ENCODE measurements around the gene GADL1. TPM values are rescaled to one million over a fixed set of nuclear protein-coding genes. Genes with fewer than 3 reads are reported as not detected.

The GADL1 gene, protein sequence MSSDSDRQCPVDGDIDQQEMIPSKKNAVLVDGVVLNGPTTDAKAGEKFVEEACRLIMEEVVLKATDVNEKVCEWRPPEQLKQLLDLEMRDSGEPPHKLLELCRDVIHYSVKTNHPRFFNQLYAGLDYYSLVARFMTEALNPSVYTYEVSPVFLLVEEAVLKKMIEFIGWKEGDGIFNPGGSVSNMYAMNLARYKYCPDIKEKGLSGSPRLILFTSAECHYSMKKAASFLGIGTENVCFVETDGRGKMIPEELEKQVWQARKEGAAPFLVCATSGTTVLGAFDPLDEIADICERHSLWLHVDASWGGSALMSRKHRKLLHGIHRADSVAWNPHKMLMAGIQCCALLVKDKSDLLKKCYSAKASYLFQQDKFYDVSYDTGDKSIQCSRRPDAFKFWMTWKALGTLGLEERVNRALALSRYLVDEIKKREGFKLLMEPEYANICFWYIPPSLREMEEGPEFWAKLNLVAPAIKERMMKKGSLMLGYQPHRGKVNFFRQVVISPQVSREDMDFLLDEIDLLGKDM
- total RNA-seq = 0.27 TPM

- ATAC-seq = peak; percentile 52
- intact Hi-C loops (cut with DNase I) = no loop called here
- peak; percentile 54 for DNase-seq (ENCODE audit: low spot score)
These were observed at the start of gene GADL1 for GRCh38 chr3:30894521-30895251. GADL1 (minus strand) TSS chr3:30894661; CDS start chr3:30894614, 47 bp downstream.

DNA sequence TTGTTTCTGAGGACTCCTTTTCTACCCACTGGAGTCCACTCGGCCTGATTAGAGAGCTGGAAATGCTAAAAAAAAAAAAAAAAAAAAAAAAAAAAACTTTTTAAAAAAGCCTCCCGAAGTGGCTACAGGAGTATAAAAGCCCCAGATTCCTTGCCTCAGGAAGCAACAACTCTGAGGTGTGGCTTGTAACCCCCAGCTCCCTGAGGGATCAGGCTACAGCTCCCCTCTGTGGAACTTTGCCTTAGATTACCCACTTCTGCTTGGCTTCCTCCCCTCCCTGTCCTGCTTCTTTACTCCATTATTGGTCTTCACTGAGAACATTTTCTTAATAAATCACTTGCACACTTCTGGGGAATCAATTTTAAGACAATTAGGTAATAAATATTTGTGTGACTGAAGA, 49.7 kb upstream of the GADL1 start:
- intact Hi-C loops (cut with DNase I) = no loop called here
- no peak for ATAC-seq
- no peak for DNase-seq (ENCODE audit: low spot score)

DNA sequence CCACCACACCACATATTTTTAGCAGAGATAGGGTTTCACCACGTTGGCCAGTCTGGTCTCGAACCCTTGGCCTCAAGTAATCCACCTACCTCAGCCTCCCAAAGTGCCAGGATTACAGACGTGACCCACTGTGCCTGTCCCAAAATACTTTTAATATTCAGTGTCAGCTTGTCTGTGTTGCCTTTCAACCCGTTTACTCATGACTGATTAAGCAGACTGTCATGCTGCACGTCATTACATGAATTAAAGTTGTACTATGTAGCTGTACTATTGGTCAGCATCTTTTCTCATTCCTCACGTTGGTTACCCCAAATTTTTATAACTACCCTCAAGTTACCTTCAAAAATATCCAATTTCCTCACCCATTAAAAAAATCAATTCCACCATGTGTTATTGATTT, 48.7 kb upstream of the GADL1 start:
- DNase-seq (ENCODE audit: low spot score) (no peak), ATAC-seq (no peak)
- intact Hi-C loops (cut with DNase I) = no loop called here

GRCh38 chr3:30941342-30941741, 46.9 kb upstream of the GADL1 start:
- ATAC-seq (no peak), DNase-seq (ENCODE audit: low spot score) (no peak)
- intact Hi-C loops (cut with DNase I) = no loop called here

GRCh38 chr3:30940740-30941139, 46.3 kb upstream of the GADL1 start:
- ATAC-seq = no peak
- intact Hi-C loops (cut with DNase I) = no loop called here
- no peak for DNase-seq (ENCODE audit: low spot score)

DNA sequence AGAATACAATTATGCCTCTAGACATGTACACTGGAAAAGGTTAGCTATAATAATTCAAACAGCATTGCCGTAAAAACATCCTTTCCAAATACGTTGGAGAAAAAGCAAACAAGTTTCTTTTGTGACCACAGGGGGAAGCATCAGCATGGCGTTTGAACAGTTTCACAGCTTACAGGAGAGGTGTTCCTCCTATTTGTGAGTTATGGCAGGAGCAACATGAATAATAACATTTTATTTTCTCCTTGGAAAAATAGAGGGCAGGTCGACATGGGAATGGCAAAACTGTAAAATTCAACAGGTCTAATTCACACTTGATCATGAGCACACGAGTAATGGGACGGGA, 39.7 kb upstream of the GADL1 start:
- intact Hi-C loops (cut with DNase I) = no loop called here
- DNase-seq (ENCODE audit: low spot score) (no peak), ATAC-seq (peak; percentile 80)

DNA sequence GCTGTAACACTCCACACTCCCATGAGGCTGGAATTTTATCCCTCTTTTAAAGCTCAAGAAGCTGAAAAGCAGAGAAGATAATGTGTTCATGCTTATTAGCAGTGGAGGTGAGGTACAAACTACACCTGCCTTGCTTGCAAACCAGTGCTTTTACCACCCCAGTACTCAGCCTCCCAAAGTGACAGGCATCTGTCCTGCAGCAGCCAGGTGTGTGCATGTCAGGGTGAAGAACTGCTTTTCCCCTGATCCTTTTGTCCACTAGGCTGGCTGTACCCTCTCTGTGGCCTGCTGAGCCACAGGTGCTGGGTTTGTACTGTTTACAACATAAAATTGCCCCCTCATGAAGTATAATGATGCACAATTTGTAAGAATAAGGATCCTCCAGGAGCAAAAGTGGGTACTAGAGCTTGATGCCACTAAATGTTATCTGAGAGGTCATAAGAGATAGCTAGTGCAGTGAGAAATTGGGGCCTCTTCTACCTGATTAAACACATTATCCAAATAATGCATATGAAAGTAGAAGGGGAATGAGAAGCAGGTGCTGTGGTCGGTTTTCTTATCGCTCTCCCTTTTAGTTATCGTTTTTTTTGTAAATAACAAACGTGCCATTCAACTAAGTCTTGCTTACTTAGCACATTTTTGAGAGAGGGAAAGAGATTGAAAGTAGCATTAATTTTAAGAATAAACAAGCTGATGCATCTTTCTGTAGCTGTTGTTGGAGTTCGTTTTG, 39.2 kb upstream of the GADL1 start:
- DNase-seq (ENCODE audit: low spot score) (no peak), ATAC-seq (no peak)
- intact Hi-C loops (cut with DNase I) = no loop called here

GRCh38 chr3:30932513-30933098, 38.1 kb upstream of the GADL1 start:
- no peak for DNase-seq (ENCODE audit: low spot score)
- intact Hi-C loops (cut with DNase I) = no loop called here
- no peak for ATAC-seq

DNA sequence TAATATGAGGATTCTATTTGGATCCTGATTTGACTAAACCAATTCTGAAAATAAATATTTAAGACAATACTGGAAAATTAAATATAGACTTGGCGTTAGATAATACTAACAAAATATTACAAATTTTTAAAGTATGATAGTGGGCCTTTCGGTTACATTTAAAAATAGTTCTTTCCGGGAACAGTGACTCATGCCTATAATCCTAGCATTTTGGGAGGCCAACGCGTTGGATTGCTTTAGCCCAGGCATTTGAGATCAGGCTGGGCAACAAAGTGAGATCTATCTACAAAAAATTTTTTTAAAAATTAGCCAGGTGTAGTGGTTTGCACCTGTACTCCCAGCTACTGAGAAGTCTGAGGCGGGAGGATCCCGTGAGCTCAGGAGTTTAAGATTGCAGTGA, 30.3 kb upstream of the GADL1 start:
- DNase-seq (ENCODE audit: low spot score) (no peak), ATAC-seq (no peak)
- intact Hi-C loops (cut with DNase I) = no loop called here

GRCh38 chr3:30919564-30919963, 25.1 kb upstream of the GADL1 start:
- intact Hi-C loops (cut with DNase I) = no loop called here
- DNase-seq (ENCODE audit: low spot score) (no peak), ATAC-seq (no peak)

DNA sequence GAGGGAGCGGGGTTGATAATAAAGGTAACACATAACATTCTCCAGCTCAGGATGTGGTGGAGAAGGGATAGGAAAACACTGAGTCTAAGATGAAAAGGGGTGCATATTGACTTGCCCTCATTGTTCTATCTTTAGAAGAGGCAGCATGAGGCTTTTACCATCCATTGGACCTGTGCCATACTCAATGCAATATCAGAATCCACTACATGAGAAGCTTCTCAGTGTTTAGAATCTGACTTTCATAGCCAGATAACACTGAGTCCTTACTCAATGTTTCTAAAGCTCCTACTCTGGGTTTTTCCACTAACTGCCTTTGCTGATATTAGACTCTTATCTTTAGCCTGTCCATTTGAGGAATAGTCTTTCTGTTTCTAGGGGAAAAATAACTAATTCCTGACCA, 24.3 kb upstream of the GADL1 start:
- ATAC-seq = no peak
- DNase-seq (ENCODE audit: low spot score) = no peak
- intact Hi-C loops (cut with DNase I) = no loop called here

- no peak for ATAC-seq
- intact Hi-C loops (cut with DNase I) = no loop called here
- DNase-seq (ENCODE audit: low spot score) = no peak
These were observed 21.3 kb upstream of the GADL1 start for GRCh38 chr3:30915782-30916181.

DNA sequence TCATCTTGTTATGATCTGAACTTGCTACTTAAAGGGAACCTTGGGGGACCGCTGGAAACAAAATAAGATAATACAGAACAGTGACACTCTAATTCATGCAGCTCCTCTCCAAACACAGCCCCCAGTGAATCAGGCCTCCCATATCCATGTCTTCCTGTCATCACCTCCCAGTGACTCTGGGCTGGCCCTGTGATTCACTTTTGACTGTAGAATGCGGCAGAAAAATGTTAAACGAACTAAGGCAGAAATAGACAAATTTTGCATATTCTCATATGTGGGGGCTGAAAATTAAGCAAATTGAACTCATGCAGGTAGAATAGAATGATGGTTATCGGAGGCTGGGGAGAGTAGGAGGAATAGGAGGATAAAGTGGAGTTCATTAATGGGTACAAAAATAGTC, 20.2 kb upstream of the GADL1 start:
- no peak for DNase-seq (ENCODE audit: low spot score)
- intact Hi-C loops (cut with DNase I) = no loop called here
- no peak for ATAC-seq

DNA sequence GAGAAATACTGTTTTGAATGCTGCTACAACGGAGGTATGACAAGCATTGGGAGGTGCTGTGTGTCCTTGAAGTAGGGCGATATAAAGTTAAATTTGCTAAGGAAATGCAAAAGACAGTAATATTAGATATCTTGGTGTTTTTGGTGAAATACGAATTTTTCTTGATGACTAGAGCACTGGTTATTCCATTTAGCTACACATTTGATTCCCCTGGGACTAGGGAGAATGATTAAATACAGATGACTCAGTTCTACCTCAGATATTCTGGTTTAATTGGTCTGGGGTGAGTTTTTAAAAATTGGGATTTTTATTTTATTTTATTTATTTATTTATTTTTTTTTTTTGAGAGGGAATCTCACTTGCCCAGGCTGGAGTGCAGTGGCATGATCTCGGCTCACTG, 18.7 kb upstream of the GADL1 start:
- no peak for ATAC-seq
- intact Hi-C loops (cut with DNase I) = no loop called here
- no peak for DNase-seq (ENCODE audit: low spot score)

DNA sequence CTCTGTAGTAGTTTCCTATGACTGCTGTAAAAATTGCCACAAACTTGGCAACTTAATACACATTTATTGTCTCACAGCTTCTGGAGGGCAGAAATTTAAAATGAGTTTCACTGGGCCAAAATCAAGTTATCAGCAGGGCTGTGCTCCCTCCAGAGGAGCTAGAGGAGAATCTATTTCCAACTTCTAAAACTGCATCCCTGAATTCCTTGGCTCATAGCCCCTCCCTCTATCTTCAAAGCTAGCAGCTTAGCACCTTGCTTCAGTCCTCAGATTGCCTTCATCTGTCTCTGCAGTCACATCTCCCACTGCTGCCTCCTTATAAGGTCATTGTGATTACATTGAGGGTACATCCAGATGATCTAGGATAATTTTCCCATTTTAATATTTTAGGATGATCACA, 17.8 kb upstream of the GADL1 start:
- intact Hi-C loops (cut with DNase I) = no loop called here
- ATAC-seq (no peak), DNase-seq (ENCODE audit: low spot score) (no peak)

DNA sequence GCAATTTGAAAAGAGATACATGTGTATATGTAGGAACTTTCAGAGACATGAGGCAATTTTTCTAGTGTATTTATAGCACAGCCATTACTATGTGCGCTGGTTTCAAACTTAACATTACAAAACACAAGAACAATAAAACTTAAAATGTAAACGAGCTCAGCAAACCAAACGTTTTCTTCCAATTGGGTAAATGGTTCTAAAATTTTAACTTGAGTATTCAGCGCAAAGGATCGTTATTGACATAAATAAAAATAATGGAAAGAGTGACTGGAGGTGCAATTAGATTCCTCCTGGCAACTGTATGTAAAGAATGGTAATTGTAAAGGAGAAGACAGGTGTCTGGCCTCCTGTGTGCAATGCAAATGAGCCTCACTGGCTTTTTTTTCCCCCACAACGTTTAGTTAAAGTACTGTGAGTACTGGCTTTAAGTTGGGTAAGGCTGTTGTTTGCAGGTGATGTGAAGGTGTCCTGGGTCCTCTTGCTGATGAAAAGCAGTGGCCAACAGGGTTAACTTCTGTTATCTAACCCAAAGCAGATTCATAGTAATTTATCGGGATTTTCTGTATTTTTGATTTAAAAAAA, 14.1 kb upstream of the GADL1 start:
- no peak for ATAC-seq
- intact Hi-C loops (cut with DNase I) = no loop called here
- DNase-seq (ENCODE audit: low spot score) = no peak

- intact Hi-C loops (cut with DNase I) = no loop called here
- ATAC-seq = no peak
- DNase-seq (ENCODE audit: low spot score) = no peak
These were observed 10.5 kb upstream of the GADL1 start for GRCh38 chr3:30904996-30905395.

DNA sequence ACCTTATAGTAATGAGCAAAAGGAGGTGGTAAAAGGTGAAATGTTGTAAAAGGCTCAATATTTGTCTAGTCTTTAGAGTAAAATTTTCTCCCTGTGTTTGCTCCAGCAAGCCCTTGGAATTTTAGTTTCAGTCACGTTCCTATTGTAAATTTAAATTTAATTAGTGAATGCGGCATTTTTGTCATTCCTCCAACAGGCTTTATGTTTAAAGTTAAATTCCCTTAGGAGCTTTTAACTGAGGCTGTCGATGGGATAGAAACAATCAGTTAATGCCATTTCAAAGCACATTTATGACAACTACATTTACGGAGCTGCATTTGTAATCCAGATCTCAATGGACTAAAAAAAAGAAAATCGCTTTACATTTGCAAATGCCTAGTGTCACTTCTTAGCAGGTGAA, 868 bp upstream of the GADL1 start:
- intact Hi-C loops (cut with DNase I) = no loop called here
- DNase-seq (ENCODE audit: low spot score) (no peak), ATAC-seq (no peak)

DNA sequence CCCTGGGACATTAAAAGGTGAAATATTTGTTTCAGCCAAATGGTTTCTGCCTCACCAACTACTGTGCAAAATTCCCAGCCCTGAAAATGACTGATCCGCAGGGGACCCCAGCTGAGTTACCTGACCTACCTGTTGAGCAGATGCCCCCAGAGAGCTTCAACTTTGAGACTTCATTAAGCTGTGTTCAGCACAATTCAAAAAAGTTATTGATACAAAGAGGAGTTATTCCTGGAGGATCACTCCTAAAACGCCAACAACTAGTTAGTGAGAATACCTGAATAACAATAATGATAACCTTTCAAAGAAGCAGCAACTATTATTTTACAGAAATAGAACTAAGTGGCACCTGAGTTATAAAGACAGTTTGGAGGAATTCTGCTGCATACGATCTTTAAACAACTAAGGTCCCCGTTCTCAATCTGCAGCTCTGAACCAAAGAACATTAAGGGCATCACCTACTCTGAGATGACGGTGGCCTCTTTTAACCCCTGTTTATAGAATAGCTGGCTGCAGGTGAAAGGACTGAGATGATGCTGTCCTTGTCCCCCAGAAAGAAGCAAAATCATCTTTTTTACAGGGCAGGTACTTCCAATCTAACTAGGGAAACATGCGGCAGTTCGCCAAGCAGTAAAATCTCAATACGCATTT, 659 bp downstream of the GADL1 start:
- no peak for ATAC-seq
- intact Hi-C loops (cut with DNase I) = no loop called here
- DNase-seq (ENCODE audit: low spot score) = no peak

All from sciatic nerve (tissue), 2 donors.